ENCODE data around the gene DLG3.
A peak's percentile ranks its signal among the peaks of the same experiment; 100 is the strongest.

Gene DLG3

GRCh38 chrX:70445951-70446350, 1.3 kb downstream of the DLG3 start:
- no peak for DNase-seq (ENCODE audit: low read depth, low spot score)
- TF ChIP-seq POLR2AphosphoS5 (IDR thresholded peaks at IDR 0.05; ENCODE audit: borderline replicate concordance, low read depth, low read length): no peak
- no peak for TF ChIP-seq FOXP2 (optimal IDR thresholded peaks at IDR 0.05; ENCODE audit: control extremely low read depth, extremely low read length, insufficient read depth)
- no peak for TF ChIP-seq EZH2 (IDR thresholded peaks at IDR 0.05)
- H3K9ac ChIP-seq (ENCODE audit: insufficient read length): no peak overlapping the region
- no peak overlapping the region for H3K4me3 ChIP-seq
- H3K9me3 ChIP-seq (ENCODE audit: low read depth, low read length): no peaks in the 10 kb centered on the region
- no peak overlapping the region for H3K27ac ChIP-seq
- no peaks in the 10 kb centered on the region for H3K36me3 ChIP-seq (ENCODE audit: insufficient read depth, low read length)

- H3K36me3 ChIP-seq (ENCODE audit: insufficient read depth, low read length): no peaks in the 10 kb centered on the region
- no peak overlapping the region for H3K27ac ChIP-seq
- DNase-seq (ENCODE audit: low read depth, low spot score): no peak
- H3K9ac ChIP-seq (ENCODE audit: insufficient read length): no peak overlapping the region
- TF ChIP-seq POLR2AphosphoS5 (IDR thresholded peaks at IDR 0.05; ENCODE audit: borderline replicate concordance, low read depth, low read length) (no peak), EZH2 (IDR thresholded peaks at IDR 0.05) (no peak), FOXP2 (optimal IDR thresholded peaks at IDR 0.05; ENCODE audit: control extremely low read depth, extremely low read length, insufficient read depth) (no peak)
- H3K4me3 ChIP-seq: no peak overlapping the region
- no peaks in the 10 kb centered on the region for H3K9me3 ChIP-seq (ENCODE audit: low read depth, low read length)
These were observed 2.0 kb downstream of the DLG3 start for GRCh38 chrX:70446380-70447350.

- H3K36me3 ChIP-seq (ENCODE audit: insufficient read depth, low read length): no peaks in the 10 kb centered on the region
- no peak overlapping the region for H3K9ac ChIP-seq (ENCODE audit: insufficient read length)
- H3K9me3 ChIP-seq (ENCODE audit: low read depth, low read length): no peaks in the 10 kb centered on the region
- no peak for DNase-seq (ENCODE audit: low read depth, low spot score)
- TF ChIP-seq FOXP2 (optimal IDR thresholded peaks at IDR 0.05; ENCODE audit: control extremely low read depth, extremely low read length, insufficient read depth): no peak
- no peak for TF ChIP-seq EZH2 (IDR thresholded peaks at IDR 0.05)
- TF ChIP-seq POLR2AphosphoS5 (IDR thresholded peaks at IDR 0.05; ENCODE audit: borderline replicate concordance, low read depth, low read length): no peak
- H3K27ac ChIP-seq: no peak overlapping the region
- H3K4me3 ChIP-seq: no peak overlapping the region
These were observed 4.9 kb downstream of the DLG3 start for GRCh38 chrX:70449457-70449966.

- Histone ChIP-seq H3K27ac (no peak overlapping the region), H3K9me3 (ENCODE audit: low read depth, low read length) (no peaks in the 10 kb centered on the region), H3K36me3 (ENCODE audit: insufficient read depth, low read length) (no peaks in the 10 kb centered on the region), H3K9ac (ENCODE audit: insufficient read length) (no peak overlapping the region), H3K4me3 (peak overlapping the region; percentile 47)
- DNase-seq (ENCODE audit: low read depth, low spot score): no peak
- TF ChIP-seq POLR2AphosphoS5 (IDR thresholded peaks at IDR 0.05; ENCODE audit: borderline replicate concordance, low read depth, low read length) (no peak), FOXP2 (optimal IDR thresholded peaks at IDR 0.05; ENCODE audit: control extremely low read depth, extremely low read length, insufficient read depth) (no peak), EZH2 (IDR thresholded peaks at IDR 0.05) (no peak)
These were observed 7.6 kb downstream of the DLG3 start for GRCh38 chrX:70452143-70452733.

- H3K27ac ChIP-seq: no peak overlapping the region
- H3K4me3 ChIP-seq: no peak overlapping the region
- no peaks in the 10 kb centered on the region for H3K36me3 ChIP-seq (ENCODE audit: insufficient read depth, low read length)
- H3K9ac ChIP-seq (ENCODE audit: insufficient read length): no peak overlapping the region
- TF ChIP-seq POLR2AphosphoS5 (IDR thresholded peaks at IDR 0.05; ENCODE audit: borderline replicate concordance, low read depth, low read length) (no peak), FOXP2 (optimal IDR thresholded peaks at IDR 0.05; ENCODE audit: control extremely low read depth, extremely low read length, insufficient read depth) (no peak)
- no peaks in the 10 kb centered on the region for H3K9me3 ChIP-seq (ENCODE audit: low read depth, low read length)
- no peak for DNase-seq (ENCODE audit: low read depth, low spot score)
These were observed 8.5 kb downstream of the DLG3 start for GRCh38 chrX:70453024-70453618.

- DNase-seq (ENCODE audit: low read depth, low spot score): peak; percentile 24
- Histone ChIP-seq H3K4me3 (peak overlapping the region; percentile 83), H3K36me3 (ENCODE audit: insufficient read depth, low read length) (no peaks in the 10 kb centered on the region), H3K27ac (no peak overlapping the region), H3K9ac (ENCODE audit: insufficient read length) (peak overlapping the region; percentile 83), H3K9me3 (ENCODE audit: low read depth, low read length) (no peaks in the 10 kb centered on the region)
- TF ChIP-seq POLR2AphosphoS5 (IDR thresholded peaks at IDR 0.05; ENCODE audit: borderline replicate concordance, low read depth, low read length): no peak; the same call in 1 of the 2 replicates
- no peak for TF ChIP-seq EZH2 (IDR thresholded peaks at IDR 0.05)
- no peak for TF ChIP-seq FOXP2 (optimal IDR thresholded peaks at IDR 0.05; ENCODE audit: control extremely low read depth, extremely low read length, insufficient read depth)
These were observed 10.1 kb downstream of the DLG3 start for GRCh38 chrX:70454441-70455365.

- H3K36me3 ChIP-seq (ENCODE audit: insufficient read depth, low read length): peaks cover 2% of the 10 kb centered on the region; the same call in 1 of the 2 replicates
- H3K4me3 ChIP-seq: peak overlapping the region; percentile 83
- TF ChIP-seq FOXP2 (optimal IDR thresholded peaks at IDR 0.05; ENCODE audit: control extremely low read depth, extremely low read length, insufficient read depth): no peak
- no peak for TF ChIP-seq EZH2 (IDR thresholded peaks at IDR 0.05)
- TF ChIP-seq POLR2AphosphoS5 (IDR thresholded peaks at IDR 0.05; ENCODE audit: borderline replicate concordance, low read depth, low read length): no peak; the same call in 1 of the 2 replicates
- DNase-seq (ENCODE audit: low read depth, low spot score): no peak
- H3K9ac ChIP-seq (ENCODE audit: insufficient read length): peak overlapping the region; percentile 83
- H3K9me3 ChIP-seq (ENCODE audit: low read depth, low read length): no peaks in the 10 kb centered on the region
- no peak overlapping the region for H3K27ac ChIP-seq
These were observed 10.9 kb downstream of the DLG3 start for GRCh38 chrX:70455366-70456202.
